ENCODE measurements around the gene ZNF383. TPM values are rescaled to one million over a fixed set of nuclear protein-coding genes. Genes with fewer than 3 reads are reported as not detected.
A peak's percentile ranks its signal among the peaks of the same experiment; 100 is the strongest.
"Not testable (repeated sequence)": the region's sequence is repeated elsewhere in the genome, so short reads cannot be mapped to it uniquely, and the experiment has no call there.

ZNF383 gene
- total RNA-seq, 8 experiments from 2014 or later = 5.0 to 7.1 (median 5.2) TPM

DNA sequence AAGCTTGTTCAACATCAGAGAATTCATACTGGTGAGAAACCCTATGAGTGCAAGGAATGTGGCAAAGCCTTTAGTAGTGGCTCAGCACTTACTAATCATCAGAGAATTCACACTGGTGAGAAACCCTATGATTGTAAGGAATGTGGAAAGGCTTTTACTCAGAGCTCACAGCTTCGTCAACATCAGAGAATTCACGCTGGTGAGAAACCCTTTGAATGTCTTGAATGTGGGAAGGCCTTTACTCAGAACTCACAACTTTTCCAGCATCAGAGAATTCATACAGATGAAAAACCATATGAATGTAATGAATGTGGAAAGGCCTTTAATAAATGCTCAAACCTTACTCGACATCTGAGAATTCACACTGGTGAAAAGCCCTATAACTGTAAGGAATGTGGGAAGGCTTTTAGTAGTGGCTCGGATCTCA is 25.2 kb downstream of the ZNF383 start:
- in situ Hi-C loops (cut with MboI; ENCODE audit: low pct_unique_long_range_greater_than_20kb in 2 of 9, low sequenced_read_pairs in 9 of 9, unreplicated experiment in 9 of 9) = no loop called here
- no peak overlapping the region for H3K27ac ChIP-seq
- WGBS, 10 experiments = 88 to 100% (median 97%) methylated on average over 1 to 4 of the region's 4 CpGs; no CpG with 5 or more reads in 2 of the 10 experiments
- H3K4me1 ChIP-seq (replicated peaks in 1 of 2) = no peaks in the 10 kb centered on the region
- ATAC-seq (replicated peaks in 6 of 8) = no peak
- no peak overlapping the region for H3K4me3 ChIP-seq

DNA sequence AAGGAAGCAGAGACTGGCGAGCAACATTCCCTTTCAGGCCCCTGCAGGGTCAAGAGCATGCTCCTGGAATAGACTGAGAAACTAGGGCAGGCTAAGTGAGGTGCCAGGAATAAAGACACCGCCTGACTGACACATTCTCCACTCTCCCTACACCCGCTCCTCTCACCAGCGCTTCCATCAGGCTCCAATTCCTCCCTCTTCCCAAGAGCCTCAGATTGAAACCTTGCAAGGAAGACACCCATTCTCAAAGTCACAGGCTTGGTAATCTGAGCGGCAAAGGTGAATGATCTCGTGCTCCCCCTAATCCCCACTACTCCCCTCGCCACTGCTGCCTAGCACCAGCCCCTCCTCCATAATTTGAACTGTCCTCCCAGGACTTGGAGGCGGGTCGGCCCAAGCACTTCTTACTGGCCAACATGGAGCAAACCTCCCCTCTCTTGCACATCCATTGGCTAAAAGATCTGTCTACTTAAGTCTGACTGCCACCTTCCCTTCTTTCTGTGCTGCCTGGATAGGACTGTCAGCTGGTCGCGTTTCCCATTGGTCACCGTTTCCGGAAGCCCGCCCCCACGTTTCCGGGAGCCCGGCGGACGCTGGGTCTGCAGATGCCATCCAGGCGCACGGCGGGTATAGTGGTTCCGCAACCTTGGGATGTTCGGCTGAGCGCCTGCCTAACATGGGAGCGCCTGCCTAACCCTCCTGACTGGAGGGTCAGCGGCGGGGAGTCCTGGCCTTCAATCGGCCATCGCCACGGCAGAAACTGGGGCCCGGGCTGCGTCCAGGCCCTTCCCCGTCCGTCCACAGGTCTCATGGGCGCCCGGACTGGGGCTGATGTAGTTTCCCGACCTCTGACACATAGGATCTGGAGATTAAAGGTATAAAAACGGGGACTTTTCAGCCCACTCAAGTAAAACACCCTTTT is 33.6 kb downstream of the ZNF383 start:
- no peak overlapping the region for H3K27ac ChIP-seq
- H3K4me1 ChIP-seq (replicated peaks in 1 of 2) = no peaks in the 10 kb centered on the region
- WGBS, 10 experiments = 0 to 84% (median 51%) methylated on average over 1 to 10 of the region's 39 CpGs; no CpG with 5 or more reads in 2 of the 10 experiments
- in situ Hi-C loops (cut with MboI; ENCODE audit: low pct_unique_long_range_greater_than_20kb in 2 of 9, low sequenced_read_pairs in 9 of 9, unreplicated experiment in 9 of 9) = no loop called here
- ATAC-seq (replicated peaks in 6 of 8) = peak in 3 of 8 experiments; percentile 99
- no peak overlapping the region for H3K4me3 ChIP-seq

DNA sequence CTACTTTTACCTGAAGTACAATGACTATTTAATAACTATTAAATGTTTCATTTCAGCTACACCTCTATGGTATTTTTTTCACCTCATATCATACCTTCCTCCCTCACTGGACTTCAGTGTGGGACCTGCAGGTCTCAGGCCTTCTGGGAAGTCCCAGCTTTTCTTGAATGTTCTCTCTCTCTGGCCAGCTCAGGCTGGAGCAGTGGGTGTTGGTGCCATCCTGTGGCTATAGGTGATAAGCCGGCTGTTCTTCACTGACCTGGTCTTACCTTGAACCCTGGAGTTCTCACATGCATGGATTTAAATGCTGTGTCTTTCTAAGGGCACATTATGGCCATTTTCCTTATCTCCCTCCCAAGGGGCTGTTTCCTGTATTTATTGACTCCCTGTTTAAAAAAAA is 45.0 kb downstream of the ZNF383 start:
- WGBS, 10 experiments = no CpG with 5 or more reads among the region's 1 CpG
- H3K4me1 ChIP-seq (replicated peaks in 1 of 2); H3K27ac ChIP-seq; in situ Hi-C loops (cut with MboI; ENCODE audit: low pct_unique_long_range_greater_than_20kb in 2 of 9, low sequenced_read_pairs in 9 of 9, unreplicated experiment in 9 of 9); H3K4me3 ChIP-seq: not testable (repeated sequence)
- ATAC-seq (replicated peaks in 6 of 8) = peak in 1 of 8 experiments; percentile 26

DNA sequence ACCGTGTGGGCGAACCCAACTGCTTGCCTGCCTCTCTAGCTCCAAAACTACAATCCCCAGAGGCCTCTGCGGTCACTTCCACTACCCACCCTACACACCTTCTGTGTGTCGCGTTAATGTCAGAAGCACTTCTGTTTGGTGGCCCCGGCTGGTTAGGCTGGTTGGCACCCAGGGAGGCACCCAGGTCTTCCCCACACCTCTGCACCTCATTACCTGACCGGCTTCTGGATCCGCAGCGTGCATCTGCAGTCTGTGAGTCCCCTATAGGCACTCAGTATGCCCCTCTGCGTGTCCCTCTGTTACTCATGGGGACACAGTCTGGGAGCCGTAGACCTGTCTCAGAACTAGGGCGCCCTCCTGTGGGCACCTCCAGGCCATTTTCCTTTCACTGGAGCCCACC is 49.0 kb downstream of the ZNF383 start:
- WGBS, 10 experiments = no CpG with 5 or more reads among the region's 12 CpGs
- ATAC-seq (replicated peaks in 6 of 8); H3K4me3 ChIP-seq; H3K4me1 ChIP-seq (replicated peaks in 1 of 2); in situ Hi-C loops (cut with MboI; ENCODE audit: low pct_unique_long_range_greater_than_20kb in 2 of 9, low sequenced_read_pairs in 9 of 9, unreplicated experiment in 9 of 9); H3K27ac ChIP-seq: not testable (repeated sequence)

DNA sequence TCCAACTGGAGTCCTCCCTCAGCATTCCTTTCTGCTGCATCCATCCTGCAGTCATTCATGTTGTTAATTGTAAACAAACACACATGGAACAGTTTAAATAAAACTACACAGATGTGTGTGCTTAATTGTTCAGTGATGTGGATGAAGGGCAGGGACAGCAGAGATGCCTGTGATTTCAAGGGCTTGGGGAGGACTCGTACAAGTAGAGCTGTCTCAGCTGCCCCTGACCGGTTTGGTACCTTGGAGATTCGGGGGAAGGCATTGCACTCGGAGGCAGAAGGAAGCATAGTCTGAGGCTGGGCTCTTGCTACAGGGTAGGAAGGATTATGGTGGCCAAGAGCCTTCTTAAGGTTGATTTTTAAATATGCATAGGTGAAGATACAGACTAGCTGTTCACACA is 49.7 kb downstream of the ZNF383 start:
- peak in 6 of 8 experiments; percentile 24 to 65 (median 46) for ATAC-seq (replicated peaks in 6 of 8)
- H3K4me3 ChIP-seq; in situ Hi-C loops (cut with MboI; ENCODE audit: low pct_unique_long_range_greater_than_20kb in 2 of 9, low sequenced_read_pairs in 9 of 9, unreplicated experiment in 9 of 9); H3K4me1 ChIP-seq (replicated peaks in 1 of 2); H3K27ac ChIP-seq: not testable (repeated sequence)
- 51 to 73% (median 55%) methylated on average over 2 to 3 of the region's 4 CpGs; no CpG with 5 or more reads in 7 of the 10 experiments for WGBS, 10 experiments

DNA sequence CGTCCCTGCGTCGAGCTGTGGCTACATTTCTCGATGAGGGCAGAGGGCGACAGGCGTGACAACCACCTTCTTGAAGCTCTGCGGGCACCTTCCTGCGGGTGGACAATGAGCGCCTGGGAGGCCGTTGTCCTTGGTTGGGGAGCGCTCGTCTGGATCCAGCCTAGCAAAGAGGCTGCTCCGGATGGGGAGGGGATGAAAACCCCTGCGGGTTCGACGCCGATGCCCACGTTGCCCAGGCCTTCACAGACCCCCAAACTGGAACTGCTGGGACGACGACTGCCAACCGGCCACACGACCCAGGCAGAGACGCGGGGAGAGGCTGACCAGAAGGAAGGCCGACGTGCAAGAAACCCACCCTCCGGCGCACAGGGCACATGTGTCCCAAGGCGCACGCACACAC is 62.6 kb downstream of the ZNF383 start:
- H3K4me3 ChIP-seq; ATAC-seq (replicated peaks in 6 of 8); in situ Hi-C loops (cut with MboI; ENCODE audit: low pct_unique_long_range_greater_than_20kb in 2 of 9, low sequenced_read_pairs in 9 of 9, unreplicated experiment in 9 of 9); H3K27ac ChIP-seq; H3K4me1 ChIP-seq (replicated peaks in 1 of 2): not testable (repeated sequence)
- WGBS, 10 experiments = no CpG with 5 or more reads among the region's 30 CpGs

DNA sequence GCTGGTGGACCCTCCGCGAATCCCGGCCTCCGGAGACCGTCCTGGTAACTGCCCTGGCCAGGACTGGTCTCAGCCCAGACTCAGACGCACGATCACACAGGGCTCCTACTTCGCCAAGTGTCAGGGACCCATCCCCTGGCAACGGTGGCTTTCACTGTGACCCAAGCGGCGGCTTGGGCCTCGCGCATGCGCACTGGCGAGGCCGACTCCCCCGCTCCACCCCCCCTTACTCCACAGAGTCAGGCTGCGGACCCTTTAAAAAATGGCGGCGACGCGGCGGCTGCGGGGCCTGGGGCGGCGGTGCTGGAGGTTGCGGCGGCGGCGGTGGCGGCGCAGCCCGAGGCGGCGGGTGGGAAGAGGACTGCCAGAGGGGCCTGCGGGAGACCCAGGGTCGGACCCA is 66.0 kb downstream of the ZNF383 start:
- in situ Hi-C loops (cut with MboI; ENCODE audit: low pct_unique_long_range_greater_than_20kb in 2 of 9, low sequenced_read_pairs in 9 of 9, unreplicated experiment in 9 of 9); H3K4me3 ChIP-seq; H3K4me1 ChIP-seq (replicated peaks in 1 of 2); H3K27ac ChIP-seq; ATAC-seq (replicated peaks in 6 of 8): not testable (repeated sequence)
- no CpG with 5 or more reads among the region's 37 CpGs for WGBS, 10 experiments

DNA sequence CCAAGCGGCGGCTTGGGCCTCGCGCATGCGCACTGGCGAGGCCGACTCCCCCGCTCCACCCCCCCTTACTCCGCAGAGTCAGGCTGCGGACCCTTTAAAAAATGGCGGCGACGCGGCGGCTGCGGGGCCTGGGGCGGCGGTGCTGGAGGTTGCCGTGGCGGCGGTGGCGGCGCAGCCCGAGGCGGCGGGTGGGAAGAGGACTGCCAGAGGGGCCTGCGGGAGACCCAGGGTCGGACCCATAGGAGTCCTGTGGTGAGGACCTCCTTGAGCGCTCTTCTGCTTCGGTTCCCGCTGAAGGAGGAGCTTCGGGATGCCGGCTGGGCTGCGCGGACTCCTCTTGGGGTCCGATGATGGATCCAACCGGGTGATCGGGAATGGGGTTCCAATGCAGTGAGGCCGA is 71.2 kb downstream of the ZNF383 start:
- no CpG with 5 or more reads among the region's 39 CpGs for WGBS, 10 experiments
- H3K4me1 ChIP-seq (replicated peaks in 1 of 2); in situ Hi-C loops (cut with MboI; ENCODE audit: low pct_unique_long_range_greater_than_20kb in 2 of 9, low sequenced_read_pairs in 9 of 9, unreplicated experiment in 9 of 9); H3K4me3 ChIP-seq; ATAC-seq (replicated peaks in 6 of 8); H3K27ac ChIP-seq: not testable (repeated sequence)

DNA sequence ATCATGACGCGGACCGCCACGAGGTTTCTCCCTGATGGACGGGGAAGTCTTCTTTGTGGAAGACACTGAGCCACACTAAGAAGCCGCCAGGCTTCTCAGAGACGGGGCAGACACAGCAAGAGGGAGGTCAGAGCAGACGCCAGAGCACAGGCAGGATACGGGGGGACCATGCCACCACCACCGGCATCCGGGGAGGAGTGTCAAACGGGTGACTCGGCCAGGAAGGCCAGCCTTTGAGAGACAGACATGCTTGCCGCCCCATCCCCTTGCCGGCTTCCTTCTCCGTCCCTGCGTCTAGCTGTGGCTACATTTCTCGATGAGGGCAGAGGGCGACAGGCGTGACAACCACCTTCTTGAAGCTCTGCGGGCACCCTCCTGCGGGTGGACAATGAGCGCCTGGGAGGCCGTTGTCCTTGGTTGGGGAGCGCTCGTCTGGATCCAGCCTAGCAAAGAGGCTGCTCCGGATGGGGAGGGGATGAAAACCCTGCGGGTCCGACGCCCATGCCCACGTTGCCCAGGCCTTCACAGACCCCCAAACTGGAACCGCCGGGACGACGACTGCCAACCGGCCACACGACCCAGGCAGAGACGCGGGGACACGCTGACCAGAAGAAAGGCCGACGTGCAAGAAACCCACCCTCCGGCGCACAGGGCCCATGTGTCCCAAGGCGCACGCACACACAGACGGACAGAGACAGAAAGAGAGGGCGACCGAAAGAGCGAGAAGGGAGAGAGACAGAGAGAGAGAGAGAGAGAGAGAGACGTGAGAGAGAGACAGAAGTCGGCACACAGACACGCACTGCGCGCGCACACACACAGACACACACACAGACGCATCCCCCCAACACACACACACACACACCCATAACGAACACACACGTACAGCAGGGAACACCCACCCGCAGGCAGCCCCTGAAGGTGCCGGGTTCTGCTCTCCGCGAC is 75.3 kb downstream of the ZNF383 start:
- ATAC-seq (replicated peaks in 6 of 8); H3K4me3 ChIP-seq; H3K4me1 ChIP-seq (replicated peaks in 1 of 2); H3K27ac ChIP-seq; in situ Hi-C loops (cut with MboI; ENCODE audit: low pct_unique_long_range_greater_than_20kb in 2 of 9, low sequenced_read_pairs in 9 of 9, unreplicated experiment in 9 of 9): not testable (repeated sequence)
- 60 to 82% (median 74%) methylated on average over 2 to 18 of the region's 63 CpGs; no CpG with 5 or more reads in 4 of the 10 experiments for WGBS, 10 experiments

DNA sequence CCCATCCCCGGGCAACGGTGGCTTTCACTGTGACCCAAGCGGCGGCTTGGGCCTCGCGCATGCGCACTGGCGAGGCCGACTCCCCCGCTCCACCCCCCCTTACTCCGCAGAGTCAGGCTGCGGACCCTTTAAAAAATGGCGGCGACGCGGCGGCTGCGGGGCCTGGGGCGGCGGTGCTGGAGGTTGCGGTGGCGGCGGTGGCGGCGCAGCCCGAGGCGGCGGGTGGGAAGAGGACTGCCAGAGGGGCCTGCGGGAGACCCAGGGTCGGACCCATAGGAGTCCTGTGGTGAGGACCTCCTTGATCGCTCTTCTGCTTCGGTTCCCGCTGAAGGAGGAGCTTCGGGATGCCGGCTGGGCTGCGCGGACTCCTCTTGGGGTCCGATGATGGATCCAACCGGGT is 76.2 kb downstream of the ZNF383 start:
- in situ Hi-C loops (cut with MboI; ENCODE audit: low pct_unique_long_range_greater_than_20kb in 2 of 9, low sequenced_read_pairs in 9 of 9, unreplicated experiment in 9 of 9); ATAC-seq (replicated peaks in 6 of 8); H3K4me3 ChIP-seq; H3K27ac ChIP-seq; H3K4me1 ChIP-seq (replicated peaks in 1 of 2): not testable (repeated sequence)
- no CpG with 5 or more reads among the region's 39 CpGs for WGBS, 10 experiments

Other genes with a start within 250 kb of the ZNF383 start
- 10 to 100 TPM in 5 of 8 experiments, 1 to 10 TPM in 3; 4.0 to 21.0 (median 17.5) TPM for gene ZNF420, start 139.8 kb upstream of the ZNF383 start, total RNA-seq
- 10 to 100 TPM in 3 of 8 experiments, 1 to 10 TPM in 5; 1.1 to 13.9 (median 4.3) TPM for gene ZNF585A, start 45.5 kb upstream of the ZNF383 start, total RNA-seq
- 10 to 100 TPM in 3 of 8 experiments, 1 to 10 TPM in 5; 1.2 to 19.6 (median 5.7) TPM for gene ZNF585B, start 7.7 kb upstream of the ZNF383 start, total RNA-seq
- 1 to 10 TPM; 4.1 to 7.5 (median 6.3) TPM for gene ZNF527, start 152.9 kb downstream of the ZNF383 start, total RNA-seq
- gene ZNF569, start 249.2 kb downstream of the ZNF383 start, total RNA-seq = 10 to 100 TPM in 5 of 8 experiments, 1 to 10 TPM in 3; 2.8 to 12.5 (median 11.3) TPM